CD4-positive, alpha-beta T cell (primary cell): ENCODE results near the gene LRRTM1. TPM values are rescaled to one million over a fixed set of nuclear protein-coding genes. Genes with fewer than 3 reads are reported as not detected.

ENCODE experiments used
- ATAC-seq: fragments of 200-7000 bp; cut with Tn5 transposase; one replicate; pipeline ENCODE4 v1.10.0; 2022; ENCODE audit warnings: mild to moderate bottlenecking; ENCODE audit not compliant: poor library complexity
- CTCF ChIA-PET: fragments of 350-600 bp; sonication (Branson Sonifier 250); formaldehyde crosslinking; loops from one replicate; lab custom pipeline; 2021; ENCODE audit warnings: antibody characterized with exemption, inconsistent platforms; lab: Charles Lee
- POLR2A ChIA-PET: fragments of 350-600 bp; sonication (Branson Sonifier 250); formaldehyde crosslinking; loops from one replicate; lab custom pipeline; 2021; ENCODE audit warnings: antibody characterized with exemption, inconsistent platforms; lab: Charles Lee
- DNase-seq, 14 experiments: peaks; one replicate each; pipeline ENCODE4 v3.0.0-alpha.2; 2013 to 2020; ENCODE audit warnings: mixed read lengths in 2 of 14
- H3K27ac ChIP-seq, 2 donors: one replicate each; pipeline versions ENCODE4 v1.5.1 to v1.7.0; 2013; ENCODE audit warnings: low read length in 2 of 2, low read depth in 1 of 2, mild to moderate bottlenecking in 1 of 2
- H3K27me3 ChIP-seq, 2 experiments: 1 replicate in 1 of 2; 2 replicates in 1 of 2; pipeline versions ENCODE4 v1.6.1 to v1.7.0; 2013; ENCODE audit warnings: low read length in 2 of 2, control low read depth in 1 of 2, mild to moderate bottlenecking in 1 of 2, moderate library complexity in 1 of 2; ENCODE audit not compliant: insufficient read depth in 2 of 2, control insufficient read depth in 1 of 2
- H3K36me3 ChIP-seq: one replicate; pipeline ENCODE4 v1.6.1; 2013; ENCODE audit warnings: low read length, control low read depth; ENCODE audit not compliant: insufficient read depth
- H3K4me1 ChIP-seq: one replicate; pipeline ENCODE4 v1.6.1; 2013; ENCODE audit warnings: low read length, control low read depth; ENCODE audit not compliant: insufficient read depth
- H3K4me3 ChIP-seq: one replicate; pipeline ENCODE4 v1.5.1; 2013; ENCODE audit warnings: mild to moderate bottlenecking, low read length, moderate library complexity
- H3K9me3 ChIP-seq, 2 experiments: 1 replicate in 1 of 2; 2 replicates in 1 of 2; pipeline versions ENCODE4 v1.6.1 to v1.7.0; 2013; ENCODE audit warnings: low read length in 2 of 2, mild to moderate bottlenecking in 2 of 2, control low read depth in 1 of 2, moderate library complexity in 1 of 2; ENCODE audit not compliant: control insufficient read depth in 1 of 2, insufficient read depth in 1 of 2
- H3K27ac Mint-ChIP-seq: one replicate; pipeline ENCODE4 v1.8.0; 2020; ENCODE audit warnings: mixed read lengths
- H3K27me3 Mint-ChIP-seq: one replicate; pipeline ENCODE4 v1.8.0; 2021; ENCODE audit warnings: mixed read lengths
- H3K36me3 Mint-ChIP-seq: one replicate; pipeline ENCODE4 v1.8.0; 2021; ENCODE audit warnings: low read depth, mixed read lengths
- H3K4me1 Mint-ChIP-seq: one replicate; pipeline ENCODE4 v1.8.0; 2021; ENCODE audit warnings: low read depth, mixed read lengths
- H3K4me3 Mint-ChIP-seq: one replicate; pipeline ENCODE4 v1.8.0; 2020; ENCODE audit warnings: mild to moderate bottlenecking, mixed read lengths
- H3K9me3 Mint-ChIP-seq: one replicate; pipeline ENCODE4 v1.8.0; 2020; ENCODE audit warnings: mixed read lengths
- CTCF ChIP-seq: fragments of 200-600 bp; IDR thresholded peaks from one replicate; pipeline ENCODE4 v1.8.0; 2022; ENCODE audit warnings: antibody characterized with exemption, mild to moderate bottlenecking
- intact Hi-C, 2 experiments: fragments of 100-400 bp; cut with DNase I in 1 of 2; cut with micrococcal nuclease in 1 of 2; formaldehyde crosslinking; loops; one replicate each; pipeline versions ENCODE4 v1.15.1 to v1.9.0; 2023 to 2025; cut with DNase I, micrococcal nuclease
- total RNA-seq, 174 experiments: library from RNA in 2 of 174; stranded (reverse) in 2 of 174; gene quantifications; one replicate each; pipeline ENCODE4 v1.2.3 and lab custom pipeline; 2021 to 2026

LRRTM1 gene
- total RNA-seq, 2 experiments from 2014 or later = not detected

- Mint-ChIP-seq H3K27ac (no peak overlapping the region), H3K4me1 (no peaks in the 10 kb centered on the region), H3K4me3 (no peak overlapping the region), H3K36me3 (no peaks in the 10 kb centered on the region), H3K9me3 (peaks cover 2% of the 10 kb centered on the region), H3K27me3 (no peaks in the 10 kb centered on the region)
- Histone ChIP-seq H3K9me3 (no peaks in the 10 kb centered on the region), H3K4me1 (no peaks in the 10 kb centered on the region), H3K27ac (no peak overlapping the region), H3K27me3 (no peaks in the 10 kb centered on the region), H3K4me3 (no peak overlapping the region), H3K36me3 (no peaks in the 10 kb centered on the region)
- TF ChIP-seq CTCF = no peak
- ChIA-PET POLR2A (no interaction called here), CTCF (no interaction called here)
- intact Hi-C loops = no loop called here
- no peak for DNase-seq
- no peak for ATAC-seq
Measured at GRCh38 chr2:80281049-80281448, 23.5 kb downstream of the LRRTM1 start.

- Histone ChIP-seq H3K4me1 (no peaks in the 10 kb centered on the region), H3K27ac (no peak overlapping the region), H3K36me3 (no peaks in the 10 kb centered on the region), H3K9me3 (no peaks in the 10 kb centered on the region), H3K27me3 (no peaks in the 10 kb centered on the region), H3K4me3 (no peak overlapping the region)
- H3K4me1 Mint-ChIP-seq = no peaks in the 10 kb centered on the region
- no peak for TF ChIP-seq CTCF
- no peak overlapping the region for H3K27ac Mint-ChIP-seq
- H3K9me3 Mint-ChIP-seq = peaks cover 2% of the 10 kb centered on the region
- no peaks in the 10 kb centered on the region for H3K27me3 Mint-ChIP-seq
- intact Hi-C loops = no loop called here
- no peak for DNase-seq
- ATAC-seq = no peak
- ChIA-PET POLR2A (no interaction called here), CTCF (no interaction called here)
- no peak overlapping the region for H3K4me3 Mint-ChIP-seq
- no peaks in the 10 kb centered on the region for H3K36me3 Mint-ChIP-seq
Measured at GRCh38 chr2:80280598-80280997, 24.0 kb downstream of the LRRTM1 start.

- no peaks in the 10 kb centered on the region for H3K27me3 Mint-ChIP-seq
- Histone ChIP-seq H3K4me1 (no peaks in the 10 kb centered on the region), H3K9me3 (peaks cover 0 to 8% of the 10 kb centered on the region in 2 experiments), H3K27me3 (no peaks in the 10 kb centered on the region), H3K4me3 (no peak overlapping the region), H3K27ac (no peak overlapping the region), H3K36me3 (no peaks in the 10 kb centered on the region)
- no peak overlapping the region for H3K27ac Mint-ChIP-seq
- DNase-seq = no peak
- no peaks in the 10 kb centered on the region for H3K36me3 Mint-ChIP-seq
- no peak for ATAC-seq
- intact Hi-C loops = no loop called here
- POLR2A ChIA-PET = no interaction called here
- no peak for TF ChIP-seq CTCF
- H3K4me3 Mint-ChIP-seq = no peak overlapping the region
- H3K4me1 Mint-ChIP-seq = no peaks in the 10 kb centered on the region
- H3K9me3 Mint-ChIP-seq = peaks cover 10% of the 10 kb centered on the region
- CTCF ChIA-PET = no interaction called here
Measured at GRCh38 chr2:80269806-80270205, 34.7 kb downstream of the LRRTM1 start.
